Breast epithelium (tissue), 4 donors: ENCODE results near the gene PLEKHM3. TPM values are rescaled to one million over a fixed set of nuclear protein-coding genes. Genes with fewer than 3 reads are reported as not detected.
"Not testable (repeated sequence)": the region's sequence is repeated elsewhere in the genome, so short reads cannot be mapped to it uniquely, and the experiment has no call there.

Experiments
- DNase-seq, 2 donors: peaks; one replicate each; pipeline ENCODE4 v3.0.0-alpha.2; 2019; ENCODE audit warnings: low spot score in 2 of 2
- H3K27ac ChIP-seq, 2 donors: fragments of 200-600 bp; sonication (generic) in 1 of 2; one replicate each; pipeline ENCODE4 v1.5.1; 2016 to 2019; ENCODE audit warnings: mild to moderate bottlenecking in 1 of 2
- H3K27me3 ChIP-seq, 2 donors: fragments of 200-600 bp; sonication (generic) in 1 of 2; one replicate each; pipeline versions ENCODE4 v1.5.1 to v1.6.0; 2017 to 2019; ENCODE audit warnings: control low read depth in 1 of 2, mild to moderate bottlenecking in 1 of 2
- H3K36me3 ChIP-seq: fragments of 200-600 bp; one replicate; pipeline ENCODE4 v1.5.1; 2019
- H3K4me1 ChIP-seq, 2 donors: fragments of 200-600 bp; sonication (generic); one replicate each; pipeline ENCODE4 v1.5.1; 2016 to 2019; ENCODE audit warnings: control low read depth in 1 of 2
- H3K4me3 ChIP-seq, 3 donors: fragments of 200-600 bp; sonication (generic); 1 replicate in 2 of 3; 2 replicates in 1 of 3; pipeline ENCODE4 v1.5.1; 2016 to 2019; ENCODE audit warnings: mild to moderate bottlenecking in 3 of 3, moderate library complexity in 2 of 3
- H3K9me3 ChIP-seq, 2 donors: fragments of 200-600 bp; sonication (generic) in 1 of 2; one replicate each; pipeline ENCODE4 v1.5.1; 2016 to 2019; ENCODE audit warnings: control low read depth in 1 of 2
- CTCF ChIP-seq, 3 donors: fragments of 450-650 bp; IDR thresholded peaks; one replicate each; pipeline ENCODE4 v1.5.1; 2016 to 2017; ENCODE audit warnings: antibody characterized with exemption in 3 of 3, mild to moderate bottlenecking in 3 of 3, moderate library complexity in 3 of 3
- POLR2A ChIP-seq: fragments of 450-650 bp; IDR thresholded peaks from one replicate; pipeline ENCODE4 v1.6.1; 2016; ENCODE audit warnings: antibody characterized with exemption, mild to moderate bottlenecking, moderate library complexity
- POLR2AphosphoS5 ChIP-seq, 3 donors: sonication (generic); formaldehyde crosslinking; IDR thresholded peaks; one replicate each; pipeline ENCODE4 v1.6.1; 2017; ENCODE audit warnings: antibody characterized with exemption in 3 of 3
- intact Hi-C: fragments of 100-400 bp; cut with DNase I; formaldehyde crosslinking; loops from one replicate; pipeline ENCODE4 v1.15.1; 2023; ENCODE audit warnings: low total_unique reads
- total RNA-seq, 3 donors: library from RNA; depleted of rRNA; stranded (reverse); fragments of >200 nt; gene quantifications; one replicate each; pipeline ENCODE4 v1.1.0, GENCODE V29; 2016

PLEKHM3 gene
- total RNA-seq, 3 donors from 2014 or later, result 24.3 to 35.0 (median 29.0) TPM

DNA sequence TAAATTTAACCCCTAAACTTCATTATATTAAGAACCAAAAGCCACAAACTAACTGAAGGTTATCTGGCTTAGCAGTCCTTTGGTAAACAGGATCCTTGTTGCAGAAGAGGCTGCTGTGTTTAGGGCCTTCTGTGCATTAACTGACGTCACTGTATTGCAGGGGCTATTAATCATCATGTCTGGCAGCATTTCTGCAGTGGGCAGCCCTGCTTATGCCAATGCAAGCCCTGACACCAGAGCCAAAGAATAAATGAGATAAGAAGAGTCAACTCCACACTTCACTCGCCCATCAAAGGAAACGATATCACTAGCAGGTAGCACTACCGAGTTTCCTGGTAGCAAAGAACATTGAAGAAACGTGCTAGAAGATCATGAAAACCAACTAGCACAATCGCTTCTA lies 110.6 kb downstream of the PLEKHM3 start:
- H3K27me3 ChIP-seq, result no peaks in the 10 kb centered on the region
- H3K36me3 ChIP-seq, result no peaks in the 10 kb centered on the region
- TF ChIP-seq CTCF (IDR thresholded peaks at IDR 0.05), result no peak
- TF ChIP-seq POLR2A, result no peak
- TF ChIP-seq POLR2AphosphoS5 (IDR thresholded peaks at IDR 0.05), result no peak
- no peak for DNase-seq
- no peak overlapping the region for H3K27ac ChIP-seq
- no peaks in the 10 kb centered on the region for H3K4me1 ChIP-seq
- intact Hi-C loops, result no loop called here
- no peak overlapping the region for H3K4me3 ChIP-seq
- no peaks in the 10 kb centered on the region for H3K9me3 ChIP-seq

GRCh38 chr2:207913772-207914358 lies 111.5 kb downstream of the PLEKHM3 start:
- Histone ChIP-seq H3K4me1 (no peaks in the 10 kb centered on the region), H3K4me3 (no peak overlapping the region), H3K27ac (no peak overlapping the region), H3K27me3 (no peaks in the 10 kb centered on the region), H3K9me3 (no peaks in the 10 kb centered on the region), H3K36me3 (no peaks in the 10 kb centered on the region)
- intact Hi-C loops, result no loop called here
- DNase-seq, result no peak
- TF ChIP-seq POLR2A, result no peak
- TF ChIP-seq POLR2AphosphoS5 (IDR thresholded peaks at IDR 0.05), result no peak
- TF ChIP-seq CTCF (IDR thresholded peaks at IDR 0.05), result no peak

- no peak for DNase-seq
- Histone ChIP-seq H3K36me3 (no peaks in the 10 kb centered on the region), H3K4me3 (no peak overlapping the region), H3K27me3 (no peaks in the 10 kb centered on the region), H3K4me1 (no peaks in the 10 kb centered on the region), H3K9me3 (no peaks in the 10 kb centered on the region), H3K27ac (no peak overlapping the region)
- intact Hi-C loops, result no loop called here
- TF ChIP-seq POLR2A, result no peak
- TF ChIP-seq POLR2AphosphoS5 (IDR thresholded peaks at IDR 0.05), result no peak
- no peak for TF ChIP-seq CTCF (IDR thresholded peaks at IDR 0.05)
These were observed 113.5 kb downstream of the PLEKHM3 start for GRCh38 chr2:207911856-207912255.

DNA sequence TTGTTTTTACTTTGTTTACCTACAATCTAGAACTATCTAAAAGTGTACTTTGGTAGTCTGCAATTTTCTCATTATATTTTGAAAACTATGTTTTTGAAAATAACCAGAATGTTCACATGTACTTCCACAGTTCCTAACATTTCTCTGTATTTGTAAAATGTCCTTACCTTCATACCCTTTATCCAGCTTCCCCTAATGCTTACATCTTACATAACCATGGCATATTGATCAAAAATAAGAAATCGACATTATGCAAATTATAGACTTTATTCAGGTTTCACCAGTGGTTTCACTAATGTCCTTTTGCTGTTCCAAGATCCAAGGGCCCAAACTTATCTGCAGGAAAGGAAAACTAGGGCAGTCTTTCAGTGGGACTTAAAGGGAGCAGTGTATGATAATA lies 114.1 kb downstream of the PLEKHM3 start:
- intact Hi-C loops, result no loop called here
- no peak for DNase-seq
- H3K4me3 ChIP-seq, result no peak overlapping the region
- H3K4me1 ChIP-seq, result no peaks in the 10 kb centered on the region
- H3K27ac ChIP-seq, result no peak overlapping the region
- TF ChIP-seq POLR2A (no peak), CTCF (IDR thresholded peaks at IDR 0.05) (no peak), POLR2AphosphoS5 (IDR thresholded peaks at IDR 0.05) (no peak)
- H3K27me3 ChIP-seq, result no peaks in the 10 kb centered on the region
- H3K9me3 ChIP-seq, result no peaks in the 10 kb centered on the region
- H3K36me3 ChIP-seq, result no peaks in the 10 kb centered on the region

DNA sequence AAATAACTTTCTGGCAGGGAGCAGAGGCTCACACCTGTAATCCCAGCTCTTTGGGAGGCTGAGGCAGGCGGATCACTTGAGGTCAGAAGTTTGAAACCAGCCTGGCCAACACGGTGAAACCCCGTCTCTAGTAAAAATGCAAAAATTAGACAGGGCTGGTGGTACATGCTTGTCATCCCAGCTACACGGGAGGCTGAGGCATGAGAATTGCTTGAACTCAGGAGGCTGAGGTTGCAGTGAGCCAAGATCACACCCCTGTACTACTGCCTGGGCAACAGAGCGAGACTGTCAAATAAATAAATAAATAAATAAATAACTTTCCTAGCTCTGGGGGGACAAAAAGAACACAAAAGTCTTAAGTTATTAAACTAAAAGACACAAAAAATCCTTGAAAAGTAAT lies 118.8 kb downstream of the PLEKHM3 start:
- H3K4me3 ChIP-seq, H3K36me3 ChIP-seq, H3K27me3 ChIP-seq, H3K9me3 ChIP-seq, intact Hi-C loops, H3K4me1 ChIP-seq, H3K27ac ChIP-seq, DNase-seq: not testable (repeated sequence)

- no peaks in the 10 kb centered on the region for H3K9me3 ChIP-seq
- TF ChIP-seq POLR2A, result no peak
- TF ChIP-seq POLR2AphosphoS5 (IDR thresholded peaks at IDR 0.05), result no peak
- TF ChIP-seq CTCF (IDR thresholded peaks at IDR 0.05), result no peak
- no peaks in the 10 kb centered on the region for H3K27me3 ChIP-seq
- DNase-seq, result no peak
- no peak overlapping the region for H3K4me3 ChIP-seq
- H3K36me3 ChIP-seq, result no peaks in the 10 kb centered on the region
- no peaks in the 10 kb centered on the region for H3K4me1 ChIP-seq
- intact Hi-C loops, result no loop called here
- H3K27ac ChIP-seq, result no peak overlapping the region
These were observed 119.8 kb downstream of the PLEKHM3 start for GRCh38 chr2:207905546-207905945.
